K562 (cell line): ENCODE data around the gene RNF126. TPM values are rescaled to one million over a fixed set of nuclear protein-coding genes. Genes with fewer than 3 reads are reported as not detected.
A peak's percentile ranks its signal among the peaks of the same experiment; 100 is the strongest.
"Not testable (repeated sequence)": the region's sequence is repeated elsewhere in the genome, so short reads cannot be mapped to it uniquely, and the experiment has no call there.

Experiments used
- FIP1L1 ChIP-seq: fragments of 200-400 bp; formaldehyde crosslinking; IDR thresholded peaks from 2 replicates; pipeline ENCODE4 v1.6.1; 2018; ENCODE audit warnings: mild to moderate bottlenecking, low read depth, low read length; ENCODE audit not compliant: poor library complexity, severe bottlenecking
- MYNN ChIP-seq, 2 experiments: sonication (generic); formaldehyde crosslinking in 1 of 2; IDR thresholded peaks; 2 replicates each; pipeline versions ENCODE4 v1.5.0 to v1.6.1; 2016 to 2020; ENCODE audit warnings: antibody characterized with exemption in 1 of 2, missing genetic modification reagents in 1 of 2
- ZNF263 ChIP-seq: sonication (generic); formaldehyde crosslinking; IDR thresholded peaks from 2 replicates; pipeline ENCODE4 v1.8.0; 2022; ENCODE audit warnings: mild to moderate bottlenecking, missing genetic modification reagents, borderline replicate concordance
- polyA plus RNA-seq, 8 experiments: library from polyadenylated mRNA; depleted of rRNA in 4 of 8; stranded (reverse) in 5 of 8; unstranded in 3 of 8; fragments of >200 nt; fragmentation: Nextera tagmentation in 2 of 8; fragmentation: Illumina TruSeq in 1 of 8; extraction: Ambion mirVana in 2 of 8; extraction: Trizol in 1 of 8; gene quantifications; 2 replicates each; pipeline versions ENCODE4 v1.2.1 to v1.2.3, GENCODE V29; 2011 to 2014; ENCODE audit warnings: inconsistent platforms in 1 of 8, missing spikeins in 1 of 8
- total RNA-seq, 7 experiments: library from RNA; depleted of rRNA in 6 of 7; stranded (reverse); fragments of >200 nt in 6 of 7; fragmentation: Illumina TruSeq in 2 of 7; extraction: Trizol in 2 of 7; gene quantifications; 2 replicates each; pipeline versions ENCODE4 v1.2.1 to v1.2.3, GENCODE V29; 2011 to 2021; ENCODE audit warnings: low replicate concordance in 1 of 7
- TF ChIP-seq, protein P1 (sequence below): fragments of 450-650 bp; IDR thresholded peaks from 2 replicates; pipeline ENCODE4 v1.6.1; 2016; ENCODE audit warnings: mild to moderate bottlenecking, moderate library complexity
- TF ChIP-seq, protein P2 (sequence below): fragments of 250-450 bp; sonication (Bioruptor Pico); IDR thresholded peaks from 2 replicates; pipeline ENCODE4 v1.4.0; 2020

RNF126 gene
- total and polyA plus RNA-seq, 9 of the 15 experiments (the other 6 are each of a cell fraction or from before 2014, with no cell fraction given): 0.27 to 101 (median 12.3) TPM

DNA sequence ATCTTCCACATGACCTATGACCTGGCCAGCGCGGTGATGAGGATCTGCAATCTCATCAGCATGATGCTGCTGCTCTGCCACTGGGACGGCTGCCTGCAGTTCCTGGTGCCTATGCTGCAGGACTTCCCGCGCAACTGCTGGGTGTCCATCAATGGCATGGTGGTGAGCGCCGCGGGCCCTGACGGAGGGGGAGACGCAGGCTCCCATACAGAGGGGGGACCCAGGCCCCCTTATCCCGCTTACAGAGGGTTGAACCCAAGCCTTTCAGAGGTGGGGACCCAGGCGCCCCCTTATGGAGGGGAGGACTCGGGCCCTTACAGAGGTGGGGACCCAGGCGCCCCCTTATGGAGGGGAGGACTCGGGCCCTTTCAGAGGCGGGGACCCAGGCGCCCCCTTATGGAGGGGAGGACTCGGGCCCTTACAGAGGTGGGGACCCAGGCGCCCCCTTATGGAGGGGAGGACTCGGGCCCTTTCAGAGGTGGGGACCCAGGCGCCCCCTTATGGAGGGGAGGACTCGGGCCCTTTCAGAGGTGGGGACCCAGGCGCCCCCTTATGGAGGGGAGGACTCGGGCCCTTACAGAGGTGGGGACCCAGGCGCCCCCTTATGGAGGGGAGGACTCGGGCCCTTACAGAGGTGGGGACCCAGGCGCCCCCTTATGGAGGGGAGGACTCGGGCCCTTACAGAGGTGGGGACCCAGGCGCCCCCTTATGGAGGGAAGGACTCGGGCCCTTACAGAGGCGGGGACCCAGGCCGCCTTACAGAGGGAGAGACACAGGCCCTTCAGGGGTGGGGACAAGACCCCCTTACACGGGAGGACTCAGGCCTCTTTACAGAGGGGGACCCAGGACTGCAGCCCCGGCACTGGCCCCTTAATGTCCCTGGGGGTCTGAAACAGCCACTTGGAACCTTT lies 57.7 kb downstream of the RNF126 start (continued):
- TF ChIP-seq, protein P1, sequence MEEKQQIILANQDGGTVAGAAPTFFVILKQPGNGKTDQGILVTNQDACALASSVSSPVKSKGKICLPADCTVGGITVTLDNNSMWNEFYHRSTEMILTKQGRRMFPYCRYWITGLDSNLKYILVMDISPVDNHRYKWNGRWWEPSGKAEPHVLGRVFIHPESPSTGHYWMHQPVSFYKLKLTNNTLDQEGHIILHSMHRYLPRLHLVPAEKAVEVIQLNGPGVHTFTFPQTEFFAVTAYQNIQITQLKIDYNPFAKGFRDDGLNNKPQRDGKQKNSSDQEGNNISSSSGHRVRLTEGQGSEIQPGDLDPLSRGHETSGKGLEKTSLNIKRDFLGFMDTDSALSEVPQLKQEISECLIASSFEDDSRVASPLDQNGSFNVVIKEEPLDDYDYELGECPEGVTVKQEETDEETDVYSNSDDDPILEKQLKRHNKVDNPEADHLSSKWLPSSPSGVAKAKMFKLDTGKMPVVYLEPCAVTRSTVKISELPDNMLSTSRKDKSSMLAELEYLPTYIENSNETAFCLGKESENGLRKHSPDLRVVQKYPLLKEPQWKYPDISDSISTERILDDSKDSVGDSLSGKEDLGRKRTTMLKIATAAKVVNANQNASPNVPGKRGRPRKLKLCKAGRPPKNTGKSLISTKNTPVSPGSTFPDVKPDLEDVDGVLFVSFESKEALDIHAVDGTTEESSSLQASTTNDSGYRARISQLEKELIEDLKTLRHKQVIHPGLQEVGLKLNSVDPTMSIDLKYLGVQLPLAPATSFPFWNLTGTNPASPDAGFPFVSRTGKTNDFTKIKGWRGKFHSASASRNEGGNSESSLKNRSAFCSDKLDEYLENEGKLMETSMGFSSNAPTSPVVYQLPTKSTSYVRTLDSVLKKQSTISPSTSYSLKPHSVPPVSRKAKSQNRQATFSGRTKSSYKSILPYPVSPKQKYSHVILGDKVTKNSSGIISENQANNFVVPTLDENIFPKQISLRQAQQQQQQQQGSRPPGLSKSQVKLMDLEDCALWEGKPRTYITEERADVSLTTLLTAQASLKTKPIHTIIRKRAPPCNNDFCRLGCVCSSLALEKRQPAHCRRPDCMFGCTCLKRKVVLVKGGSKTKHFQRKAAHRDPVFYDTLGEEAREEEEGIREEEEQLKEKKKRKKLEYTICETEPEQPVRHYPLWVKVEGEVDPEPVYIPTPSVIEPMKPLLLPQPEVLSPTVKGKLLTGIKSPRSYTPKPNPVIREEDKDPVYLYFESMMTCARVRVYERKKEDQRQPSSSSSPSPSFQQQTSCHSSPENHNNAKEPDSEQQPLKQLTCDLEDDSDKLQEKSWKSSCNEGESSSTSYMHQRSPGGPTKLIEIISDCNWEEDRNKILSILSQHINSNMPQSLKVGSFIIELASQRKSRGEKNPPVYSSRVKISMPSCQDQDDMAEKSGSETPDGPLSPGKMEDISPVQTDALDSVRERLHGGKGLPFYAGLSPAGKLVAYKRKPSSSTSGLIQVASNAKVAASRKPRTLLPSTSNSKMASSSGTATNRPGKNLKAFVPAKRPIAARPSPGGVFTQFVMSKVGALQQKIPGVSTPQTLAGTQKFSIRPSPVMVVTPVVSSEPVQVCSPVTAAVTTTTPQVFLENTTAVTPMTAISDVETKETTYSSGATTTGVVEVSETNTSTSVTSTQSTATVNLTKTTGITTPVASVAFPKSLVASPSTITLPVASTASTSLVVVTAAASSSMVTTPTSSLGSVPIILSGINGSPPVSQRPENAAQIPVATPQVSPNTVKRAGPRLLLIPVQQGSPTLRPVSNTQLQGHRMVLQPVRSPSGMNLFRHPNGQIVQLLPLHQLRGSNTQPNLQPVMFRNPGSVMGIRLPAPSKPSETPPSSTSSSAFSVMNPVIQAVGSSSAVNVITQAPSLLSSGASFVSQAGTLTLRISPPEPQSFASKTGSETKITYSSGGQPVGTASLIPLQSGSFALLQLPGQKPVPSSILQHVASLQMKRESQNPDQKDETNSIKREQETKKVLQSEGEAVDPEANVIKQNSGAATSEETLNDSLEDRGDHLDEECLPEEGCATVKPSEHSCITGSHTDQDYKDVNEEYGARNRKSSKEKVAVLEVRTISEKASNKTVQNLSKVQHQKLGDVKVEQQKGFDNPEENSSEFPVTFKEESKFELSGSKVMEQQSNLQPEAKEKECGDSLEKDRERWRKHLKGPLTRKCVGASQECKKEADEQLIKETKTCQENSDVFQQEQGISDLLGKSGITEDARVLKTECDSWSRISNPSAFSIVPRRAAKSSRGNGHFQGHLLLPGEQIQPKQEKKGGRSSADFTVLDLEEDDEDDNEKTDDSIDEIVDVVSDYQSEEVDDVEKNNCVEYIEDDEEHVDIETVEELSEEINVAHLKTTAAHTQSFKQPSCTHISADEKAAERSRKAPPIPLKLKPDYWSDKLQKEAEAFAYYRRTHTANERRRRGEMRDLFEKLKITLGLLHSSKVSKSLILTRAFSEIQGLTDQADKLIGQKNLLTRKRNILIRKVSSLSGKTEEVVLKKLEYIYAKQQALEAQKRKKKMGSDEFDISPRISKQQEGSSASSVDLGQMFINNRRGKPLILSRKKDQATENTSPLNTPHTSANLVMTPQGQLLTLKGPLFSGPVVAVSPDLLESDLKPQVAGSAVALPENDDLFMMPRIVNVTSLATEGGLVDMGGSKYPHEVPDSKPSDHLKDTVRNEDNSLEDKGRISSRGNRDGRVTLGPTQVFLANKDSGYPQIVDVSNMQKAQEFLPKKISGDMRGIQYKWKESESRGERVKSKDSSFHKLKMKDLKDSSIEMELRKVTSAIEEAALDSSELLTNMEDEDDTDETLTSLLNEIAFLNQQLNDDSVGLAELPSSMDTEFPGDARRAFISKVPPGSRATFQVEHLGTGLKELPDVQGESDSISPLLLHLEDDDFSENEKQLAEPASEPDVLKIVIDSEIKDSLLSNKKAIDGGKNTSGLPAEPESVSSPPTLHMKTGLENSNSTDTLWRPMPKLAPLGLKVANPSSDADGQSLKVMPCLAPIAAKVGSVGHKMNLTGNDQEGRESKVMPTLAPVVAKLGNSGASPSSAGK: peak; percentile 37; the same call in 1 of the 2 replicates
- TF ChIP-seq ZNF263 (CRISPR knock-in tag): peak; percentile 27; the same call in 1 of the 2 replicates
- TF ChIP-seq, protein P2, sequence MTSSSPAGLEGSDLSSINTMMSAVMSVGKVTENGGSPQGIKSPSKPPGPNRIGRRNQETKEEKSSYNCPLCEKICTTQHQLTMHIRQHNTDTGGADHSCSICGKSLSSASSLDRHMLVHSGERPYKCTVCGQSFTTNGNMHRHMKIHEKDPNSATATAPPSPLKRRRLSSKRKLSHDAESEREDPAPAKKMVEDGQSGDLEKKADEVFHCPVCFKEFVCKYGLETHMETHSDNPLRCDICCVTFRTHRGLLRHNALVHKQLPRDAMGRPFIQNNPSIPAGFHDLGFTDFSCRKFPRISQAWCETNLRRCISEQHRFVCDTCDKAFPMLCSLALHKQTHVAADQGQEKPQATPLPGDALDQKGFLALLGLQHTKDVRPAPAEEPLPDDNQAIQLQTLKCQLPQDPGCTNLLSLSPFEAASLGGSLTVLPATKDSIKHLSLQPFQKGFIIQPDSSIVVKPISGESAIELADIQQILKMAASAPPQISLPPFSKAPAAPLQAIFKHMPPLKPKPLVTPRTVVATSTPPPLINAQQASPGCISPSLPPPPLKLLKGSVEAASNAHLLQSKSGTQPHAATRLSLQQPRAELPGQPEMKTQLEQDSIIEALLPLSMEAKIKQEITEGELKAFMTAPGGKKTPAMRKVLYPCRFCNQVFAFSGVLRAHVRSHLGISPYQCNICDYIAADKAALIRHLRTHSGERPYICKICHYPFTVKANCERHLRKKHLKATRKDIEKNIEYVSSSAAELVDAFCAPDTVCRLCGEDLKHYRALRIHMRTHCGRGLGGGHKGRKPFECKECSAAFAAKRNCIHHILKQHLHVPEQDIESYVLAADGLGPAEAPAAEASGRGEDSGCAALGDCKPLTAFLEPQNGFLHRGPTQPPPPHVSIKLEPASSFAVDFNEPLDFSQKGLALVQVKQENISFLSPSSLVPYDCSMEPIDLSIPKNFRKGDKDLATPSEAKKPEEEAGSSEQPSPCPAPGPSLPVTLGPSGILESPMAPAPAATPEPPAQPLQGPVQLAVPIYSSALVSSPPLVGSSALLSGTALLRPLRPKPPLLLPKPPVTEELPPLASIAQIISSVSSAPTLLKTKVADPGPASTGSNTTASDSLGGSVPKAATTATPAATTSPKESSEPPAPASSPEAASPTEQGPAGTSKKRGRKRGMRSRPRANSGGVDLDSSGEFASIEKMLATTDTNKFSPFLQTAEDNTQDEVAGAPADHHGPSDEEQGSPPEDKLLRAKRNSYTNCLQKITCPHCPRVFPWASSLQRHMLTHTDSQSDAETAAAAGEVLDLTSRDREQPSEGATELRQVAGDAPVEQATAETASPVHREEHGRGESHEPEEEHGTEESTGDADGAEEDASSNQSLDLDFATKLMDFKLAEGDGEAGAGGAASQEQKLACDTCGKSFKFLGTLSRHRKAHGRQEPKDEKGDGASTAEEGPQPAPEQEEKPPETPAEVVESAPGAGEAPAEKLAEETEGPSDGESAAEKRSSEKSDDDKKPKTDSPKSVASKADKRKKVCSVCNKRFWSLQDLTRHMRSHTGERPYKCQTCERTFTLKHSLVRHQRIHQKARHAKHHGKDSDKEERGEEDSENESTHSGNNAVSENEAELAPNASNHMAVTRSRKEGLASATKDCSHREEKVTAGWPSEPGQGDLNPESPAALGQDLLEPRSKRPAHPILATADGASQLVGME (CRISPR knock-in tag): peak; percentile 76; the same call in 1 of the 2 replicates
- peak; percentile 76; the same call in 1 of the 2 replicates for TF ChIP-seq MYNN (IDR thresholded peaks at IDR 0.05)
- TF ChIP-seq MYNN (CRISPR knock-in tag; IDR thresholded peaks at IDR 0.05): not testable (repeated sequence)
- peak; percentile 90 for TF ChIP-seq FIP1L1
